Midbrain (tissue), 1 donor: ENCODE results near the gene KLHL1.

Source experiments
- DNase-seq: peaks from one replicate; lab custom pipeline; 2025; lab: John Stamatoyannopoulos, UW

KLHL1 gene

GRCh38 chr13:69683921-69684686 is 424.1 kb downstream of the KLHL1 start:
- DNase-seq: no peak

- DNase-seq: no peak
Measured at GRCh38 chr13:69681722-69682121, 426.5 kb downstream of the KLHL1 start.

- no peak for DNase-seq
Measured at GRCh38 chr13:69677343-69677742, 430.9 kb downstream of the KLHL1 start.

GRCh38 chr13:69676286-69676685 is 432.0 kb downstream of the KLHL1 start:
- DNase-seq: no peak

- DNase-seq: no peak
Measured at GRCh38 chr13:69660155-69660554, 448.1 kb downstream of the KLHL1 start.

GRCh38 chr13:69657676-69658075 is 450.6 kb downstream of the KLHL1 start:
- DNase-seq: no peak

GRCh38 chr13:69654392-69654791 is 453.9 kb downstream of the KLHL1 start:
- no peak for DNase-seq
